OCI-LY7 (cell line): Measurements from ENCODE around the gene MED10.

Source experiments
- CTCF ChIP-seq: fragments of 200-600 bp; sonication (generic); conservative IDR thresholded peaks from 2 replicates; pipeline ENCODE4 v1.5.1; 2014; ENCODE audit warnings: mild to moderate bottlenecking, antibody characterized with exemption, low read length, moderate library complexity, mixed read lengths
- EZH2phosphoT487 ChIP-seq: fragments of 200-600 bp; sonication (generic); IDR thresholded peaks from 2 replicates; pipeline ENCODE4 v1.6.1; 2018; ENCODE audit warnings: low read depth, borderline replicate concordance, mild to moderate bottlenecking, mixed run types, antibody characterized with exemption, low read length, moderate library complexity, mixed read lengths

- no peak for TF ChIP-seq CTCF
- no peak for TF ChIP-seq EZH2phosphoT487
Measured at GRCh38 chr5:6389946-6390530, 11.7 kb upstream of the MED10 start.
